Forelimb muscle (tissue), 1 donor: ENCODE data around the gene SAMD3. TPM values are rescaled to one million over a fixed set of nuclear protein-coding genes. Genes with fewer than 3 reads are reported as not detected.
"Not testable (repeated sequence)": the region's sequence is repeated elsewhere in the genome, so short reads cannot be mapped to it uniquely, and the experiment has no call there.

Experiments used
- DNase-seq: peaks from one replicate; pipeline ENCODE4 v3.0.0-alpha.2; 2013; ENCODE audit warnings: low read depth
- polyA plus RNA-seq: library from polyadenylated mRNA; unstranded; fragments of 120-200 nt; gene quantifications from one replicate; pipeline ENCODE4 v1.2.1, GENCODE V29; 2013; ENCODE audit not compliant: insufficient read length

Gene SAMD3
- polyA plus RNA-seq, 1 donor, result 0.58 TPM

- no peak for DNase-seq
These were observed 44.1 kb downstream of the SAMD3 start for GRCh38 chr6:130178692-130179091.

- no peak for DNase-seq
These were observed 46.4 kb downstream of the SAMD3 start for GRCh38 chr6:130176378-130176777.

DNA sequence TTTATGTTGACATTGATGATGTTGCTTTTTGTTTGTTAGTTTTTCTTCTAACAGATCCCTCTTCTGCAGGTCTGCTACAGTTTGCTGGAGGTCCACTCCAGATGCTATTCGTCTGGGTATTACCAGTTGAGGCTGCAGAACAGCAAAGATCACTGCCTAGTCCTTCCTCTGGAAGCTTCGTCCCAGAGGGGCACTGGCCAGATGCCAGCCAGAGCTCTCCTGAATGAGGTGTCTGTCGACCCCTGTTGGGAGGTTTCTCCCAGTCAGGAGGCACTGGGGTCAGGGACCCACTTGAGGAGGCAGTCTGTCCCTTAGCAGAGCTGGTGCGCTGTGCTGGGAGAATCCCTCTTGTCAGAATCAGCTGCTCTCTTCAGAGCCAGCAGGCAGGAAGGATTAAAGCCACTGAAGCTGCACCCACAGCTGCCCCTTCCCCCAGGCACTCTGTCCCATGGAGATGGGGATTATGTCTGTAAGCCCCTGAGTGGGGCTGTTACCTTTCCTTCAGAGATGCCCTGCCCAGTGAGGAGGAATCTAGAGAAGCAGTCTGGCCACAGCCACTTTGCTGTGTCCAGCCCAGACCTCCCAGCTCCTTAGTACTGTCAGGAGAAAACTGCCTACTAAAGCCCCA lies 49.3 kb downstream of the SAMD3 start:
- not testable (repeated sequence) for DNase-seq

DNA sequence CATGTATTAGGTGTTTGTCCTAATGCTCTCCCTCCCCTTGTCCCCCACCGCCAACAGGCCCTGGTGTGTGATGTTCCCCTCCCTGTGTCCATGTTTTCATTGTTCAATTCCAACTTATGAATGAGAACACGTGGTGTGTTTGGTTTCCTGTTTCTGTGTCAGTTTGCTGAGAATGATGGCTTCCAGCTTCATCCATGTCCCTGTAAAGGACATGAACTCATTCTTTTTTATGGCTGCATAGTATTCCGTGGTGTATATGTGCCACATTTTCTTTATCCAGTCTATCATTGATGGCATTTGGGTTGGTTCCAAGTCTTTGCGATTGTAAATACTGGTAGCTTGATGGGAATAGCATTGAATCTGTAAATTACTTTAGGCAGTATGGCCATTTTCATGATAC lies 52.6 kb downstream of the SAMD3 start:
- not testable (repeated sequence) for DNase-seq

DNA sequence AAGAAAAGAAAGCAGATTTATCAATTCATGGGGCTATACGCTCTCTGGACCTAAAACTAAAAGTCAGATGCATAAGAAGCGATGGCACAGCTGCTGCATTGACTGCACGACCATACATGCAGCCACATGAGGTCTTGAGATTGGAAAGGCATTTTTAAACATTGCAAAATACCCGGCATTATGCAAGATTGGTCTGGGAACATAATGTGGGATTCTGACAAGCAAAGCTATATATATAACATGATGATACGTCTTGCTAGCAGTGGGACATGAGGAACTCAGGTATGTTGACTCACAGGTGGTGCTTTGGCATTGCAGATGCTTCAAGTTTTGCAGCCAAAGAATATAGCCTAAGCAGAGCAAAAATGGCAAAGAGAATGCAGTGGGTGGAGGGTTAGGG lies 55.1 kb downstream of the SAMD3 start:
- no peak for DNase-seq

DNA sequence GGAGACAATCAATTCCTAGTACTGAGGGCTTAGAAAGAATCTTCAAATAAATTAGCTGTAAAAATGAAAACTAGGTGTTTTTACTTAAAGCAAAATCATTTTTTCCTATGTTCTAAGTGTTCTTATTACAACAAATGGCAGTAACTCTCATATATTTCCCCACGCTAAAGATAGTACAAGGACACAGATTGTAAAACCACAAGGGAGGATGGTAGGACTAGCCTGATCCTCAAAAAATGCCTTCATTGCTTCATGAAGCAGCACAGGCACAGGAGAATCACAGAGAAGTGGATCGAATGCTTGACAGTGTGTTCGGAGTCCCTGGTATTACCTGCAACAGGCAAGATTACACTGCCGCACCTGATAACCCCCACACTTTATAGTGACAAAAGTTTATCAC lies 58.5 kb downstream of the SAMD3 start:
- DNase-seq, result no peak

DNA sequence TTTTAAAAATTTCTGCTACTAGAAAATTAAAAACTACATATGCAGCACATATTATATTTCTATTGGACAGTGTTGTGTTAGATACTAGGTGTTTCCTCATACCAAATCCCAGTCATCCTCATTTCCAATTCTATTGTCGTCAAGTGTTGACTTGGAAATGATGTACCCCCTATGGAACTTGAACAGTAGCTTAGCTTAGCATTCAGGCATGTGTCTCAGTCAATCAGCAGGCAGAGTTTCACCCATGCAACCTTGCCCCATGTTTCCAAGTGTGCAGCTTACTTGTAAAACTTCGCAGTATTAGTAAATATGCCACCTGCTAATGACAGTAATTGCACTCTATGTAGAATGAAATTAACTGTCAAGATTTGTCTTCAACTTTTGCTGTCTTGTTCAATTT lies 59.5 kb downstream of the SAMD3 start:
- no peak for DNase-seq

- DNase-seq, result no peak
These were observed 60.3 kb downstream of the SAMD3 start for GRCh38 chr6:130162421-130162820.

- no peak for DNase-seq
These were observed 60.9 kb downstream of the SAMD3 start for GRCh38 chr6:130161683-130162404.

- no peak for DNase-seq
These were observed 62.8 kb downstream of the SAMD3 start for GRCh38 chr6:130159956-130160355.

GRCh38 chr6:130158548-130158947 lies 64.2 kb downstream of the SAMD3 start:
- DNase-seq, result no peak

DNA sequence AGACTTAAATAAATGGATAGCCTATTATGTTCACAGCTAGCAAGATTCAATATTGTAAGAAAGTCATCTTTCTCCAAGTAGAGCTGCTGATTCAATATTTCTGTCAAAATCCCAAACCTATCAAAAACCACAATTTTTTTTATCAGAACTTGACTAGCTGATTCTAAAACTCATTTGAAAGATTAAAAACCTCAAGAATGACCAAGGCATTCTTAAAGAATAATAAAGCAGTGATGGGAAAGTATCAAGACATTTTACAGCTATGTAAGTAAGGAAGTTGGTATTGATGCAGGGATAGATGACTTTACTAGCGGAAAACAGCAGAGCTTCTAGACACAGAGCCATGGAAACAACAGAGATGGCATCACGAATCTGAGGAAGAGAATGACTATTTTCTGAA lies 64.7 kb downstream of the SAMD3 start:
- DNase-seq, result no peak

GRCh38 chr6:130156908-130157307 lies 65.8 kb downstream of the SAMD3 start:
- DNase-seq, result no peak

- no peak for DNase-seq
These were observed 69.7 kb downstream of the SAMD3 start for GRCh38 chr6:130152908-130153510.

DNA sequence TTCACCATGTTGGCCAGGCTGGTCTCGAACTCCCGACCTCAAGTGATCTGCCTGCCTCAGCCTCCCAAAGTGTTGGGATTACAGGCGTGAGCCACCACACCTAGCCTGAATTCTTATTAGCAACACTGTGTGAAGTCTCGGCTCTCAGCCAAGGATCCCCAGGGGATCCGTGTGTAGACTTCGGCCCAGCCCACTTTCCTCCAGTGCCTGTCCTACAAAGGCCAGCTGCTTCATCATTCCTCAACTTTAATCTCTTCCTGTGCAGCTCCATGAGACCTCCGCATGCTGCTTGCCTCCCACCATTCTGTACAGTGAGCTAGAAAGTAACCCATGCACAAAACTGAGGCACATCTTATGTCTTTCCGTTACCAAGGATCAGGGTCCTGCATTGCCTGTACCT lies 71.8 kb downstream of the SAMD3 start:
- no peak for DNase-seq

- DNase-seq, result not testable (repeated sequence)
These were observed 73.7 kb downstream of the SAMD3 start for GRCh38 chr6:130149016-130149415.

DNA sequence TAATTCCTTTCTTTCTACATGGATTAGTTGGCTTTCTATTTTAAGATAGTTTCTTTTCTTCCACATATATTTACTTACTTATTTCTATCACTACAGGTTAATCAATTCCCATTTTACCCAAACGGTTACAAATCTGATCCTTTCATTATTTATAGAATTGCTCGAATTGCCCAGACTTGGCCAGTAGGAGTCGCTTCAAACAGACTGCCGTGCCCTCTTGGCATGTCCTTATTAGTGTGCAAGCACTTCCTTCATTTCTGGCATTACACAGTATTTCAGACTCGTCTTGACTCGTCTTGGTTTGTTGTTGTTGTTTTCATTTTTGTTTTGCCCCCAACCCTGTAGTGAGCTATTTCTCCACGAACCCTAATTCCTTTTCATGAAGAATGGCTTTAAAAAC lies 74.6 kb downstream of the SAMD3 start:
- no peak for DNase-seq

- no peak for DNase-seq
These were observed 75.6 kb downstream of the SAMD3 start for GRCh38 chr6:130147111-130147510.

DNA sequence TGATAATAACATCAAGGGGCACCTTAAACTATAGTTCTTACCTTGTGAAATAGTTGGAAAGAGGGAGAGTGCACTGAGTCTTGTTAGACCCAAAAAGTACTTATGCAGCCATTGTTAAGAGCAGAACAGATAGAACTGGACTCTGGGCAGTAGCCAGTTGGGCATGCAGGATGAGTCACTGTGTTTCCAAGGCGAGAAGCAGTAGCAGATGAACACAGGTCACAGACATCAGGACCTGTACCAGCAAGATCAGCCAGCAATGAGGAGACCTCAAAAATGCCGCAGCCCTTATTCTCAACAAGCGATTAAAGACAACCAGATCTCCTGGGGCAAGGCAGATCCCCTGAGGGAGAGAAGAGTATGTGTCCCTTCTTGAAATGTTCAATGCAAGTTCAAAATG lies 79.0 kb downstream of the SAMD3 start:
- DNase-seq, result no peak

DNA sequence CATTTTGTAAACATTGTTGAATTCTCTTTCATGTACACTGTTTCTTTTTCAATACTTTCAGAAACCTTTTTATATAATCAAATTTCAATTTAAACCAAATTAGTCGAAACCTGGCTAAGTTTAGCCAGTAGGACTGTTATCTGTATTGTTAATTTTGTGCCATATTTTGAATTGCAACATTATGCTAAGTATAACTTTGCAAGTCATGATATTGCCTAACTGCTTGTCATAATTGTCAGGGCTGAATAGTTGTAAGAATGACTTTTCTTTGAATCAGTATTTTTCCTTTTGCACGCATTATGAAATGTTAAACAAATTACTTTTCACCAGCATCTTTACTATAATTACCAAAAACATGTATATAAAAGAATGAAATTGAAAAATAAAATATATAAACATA lies 82.7 kb downstream of the SAMD3 start:
- DNase-seq, result no peak

DNA sequence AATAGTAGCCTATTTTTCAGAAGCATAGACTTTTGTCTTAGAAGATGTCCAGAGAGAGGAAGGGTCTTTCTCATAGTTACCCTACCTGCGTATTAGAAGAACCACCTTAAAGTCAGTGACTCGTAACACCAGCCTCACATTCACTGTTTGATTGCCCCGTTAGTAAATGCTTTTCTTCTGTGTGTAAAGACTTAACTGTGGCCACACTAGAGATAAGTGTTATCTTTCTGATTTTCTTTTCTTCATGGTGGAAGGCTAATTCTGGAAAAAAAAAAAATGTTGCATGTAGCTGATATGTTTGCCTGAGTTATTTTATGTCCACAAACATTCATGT lies 83.9 kb downstream of the SAMD3 start:
- no peak for DNase-seq

- no peak for DNase-seq
These were observed 84.4 kb downstream of the SAMD3 start for GRCh38 chr6:130138116-130138908.

DNA sequence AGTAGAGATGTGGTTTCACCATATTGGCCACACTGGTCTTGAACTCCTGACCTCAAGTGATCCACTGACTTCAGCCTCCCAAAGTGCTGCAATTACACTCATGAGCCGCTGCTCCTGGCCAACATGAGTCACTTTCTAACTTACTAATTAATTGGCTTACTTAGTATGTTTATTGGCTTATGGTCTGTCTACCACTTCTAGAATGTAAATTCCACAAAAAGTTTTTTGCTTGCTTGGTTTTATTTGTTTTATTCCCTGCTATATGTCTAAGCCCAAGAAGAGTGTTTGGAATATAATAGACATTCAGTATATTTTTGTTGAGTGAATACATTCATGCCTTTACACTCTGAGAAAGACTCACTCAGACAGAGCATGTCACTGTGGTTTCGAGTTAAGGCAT lies 86.0 kb downstream of the SAMD3 start:
- no peak for DNase-seq
